Smooth muscle cell (in vitro differentiated cells): Measurements from ENCODE around the gene GAL3ST2. TPM values are rescaled to one million over a fixed set of nuclear protein-coding genes. Genes with fewer than 3 reads are reported as not detected.
"Not testable (repeated sequence)": the region's sequence is repeated elsewhere in the genome, so short reads cannot be mapped to it uniquely, and the experiment has no call there.

Experiments
- DNase-seq: peaks from one replicate; lab custom pipeline; 2025; ENCODE audit not compliant: unreplicated experiment; lab: John Stamatoyannopoulos, UW
- H2AFZ ChIP-seq: fragments of 200-600 bp; sonication (generic); 2 replicates; pipeline ENCODE4 v1.6.0; 2016; ENCODE audit warnings: antibody characterized with exemption, low read depth, mild to moderate bottlenecking
- H3F3A ChIP-seq: fragments of 200-600 bp; sonication (generic); 2 replicates; pipeline ENCODE4 v1.6.0; 2017; ENCODE audit warnings: antibody characterized with exemption, low read depth
- H3K27ac ChIP-seq: fragments of 200-600 bp; sonication (generic); 2 replicates; pipeline ENCODE4 v1.5.1; 2016; ENCODE audit warnings: low read depth, mild to moderate bottlenecking
- H3K27me3 ChIP-seq: fragments of 200-600 bp; sonication (generic); 2 replicates; pipeline ENCODE4 v1.6.1; 2016; ENCODE audit warnings: low read depth, mild to moderate bottlenecking
- H3K36me3 ChIP-seq: fragments of 200-600 bp; sonication (generic); 2 replicates; pipeline ENCODE4 v1.5.1; 2016; ENCODE audit warnings: low read depth
- H3K4me1 ChIP-seq: fragments of 200-600 bp; sonication (generic); 2 replicates; pipeline ENCODE4 v1.5.1; 2016; ENCODE audit warnings: low read depth
- H3K4me2 ChIP-seq: fragments of 200-600 bp; sonication (generic); 2 replicates; pipeline ENCODE4 v1.6.0; 2016; ENCODE audit warnings: mild to moderate bottlenecking
- H3K4me3 ChIP-seq: fragments of 200-600 bp; sonication (generic); 2 replicates; pipeline ENCODE4 v1.5.1; 2016; ENCODE audit warnings: mild to moderate bottlenecking
- H3K79me2 ChIP-seq: fragments of 200-600 bp; sonication (generic); 2 replicates; pipeline ENCODE4 v1.6.0; 2016; ENCODE audit warnings: low read depth, mild to moderate bottlenecking
- H3K9ac ChIP-seq: fragments of 200-600 bp; sonication (generic); 2 replicates; pipeline ENCODE4 v1.6.0; 2016; ENCODE audit warnings: low read depth
- H3K9me3 ChIP-seq: fragments of 200-600 bp; sonication (generic); replicated peaks from 2 replicates; pipeline ENCODE4 v1.5.1; 2016; ENCODE audit warnings: low read depth
- H4K20me1 ChIP-seq: fragments of 200-600 bp; sonication (generic); 2 replicates; pipeline ENCODE4 v1.6.0; 2016; ENCODE audit warnings: low read depth
- WGBS: methylation state at CpG from one replicate; pipeline ENCODE4 v1.1.7; 2016; ENCODE audit warnings: low lambda C conversion rate; 5-methylcytosine and 5-hydroxymethylcytosine counted together
- polyA plus RNA-seq: library from polyadenylated mRNA; unstranded; fragments of >200 nt; fragmentation: Nextera tagmentation; extraction: Ambion mirVana; gene quantifications from 2 replicates; pipeline ENCODE4 v1.2.1, GENCODE V29; 2016
- total RNA-seq: library from RNA; depleted of rRNA; stranded (reverse); fragments of >200 nt; gene quantifications from 2 replicates; pipeline ENCODE4 v1.2.3, GENCODE V29; 2014
- TF ChIP-seq, protein P1 (sequence below): fragments of 200-600 bp; sonication (generic); IDR thresholded peaks from 2 replicates; pipeline ENCODE4 v1.5.1; 2017; ENCODE audit warnings: borderline replicate concordance, mild to moderate bottlenecking, antibody characterized with exemption; ENCODE audit not compliant: insufficient read depth, poor library complexity, severe bottlenecking

The GAL3ST2 gene
- total and polyA plus RNA-seq, 2 experiments from 2014 or later: 0.34 TPM; not detected in 1

DNA sequence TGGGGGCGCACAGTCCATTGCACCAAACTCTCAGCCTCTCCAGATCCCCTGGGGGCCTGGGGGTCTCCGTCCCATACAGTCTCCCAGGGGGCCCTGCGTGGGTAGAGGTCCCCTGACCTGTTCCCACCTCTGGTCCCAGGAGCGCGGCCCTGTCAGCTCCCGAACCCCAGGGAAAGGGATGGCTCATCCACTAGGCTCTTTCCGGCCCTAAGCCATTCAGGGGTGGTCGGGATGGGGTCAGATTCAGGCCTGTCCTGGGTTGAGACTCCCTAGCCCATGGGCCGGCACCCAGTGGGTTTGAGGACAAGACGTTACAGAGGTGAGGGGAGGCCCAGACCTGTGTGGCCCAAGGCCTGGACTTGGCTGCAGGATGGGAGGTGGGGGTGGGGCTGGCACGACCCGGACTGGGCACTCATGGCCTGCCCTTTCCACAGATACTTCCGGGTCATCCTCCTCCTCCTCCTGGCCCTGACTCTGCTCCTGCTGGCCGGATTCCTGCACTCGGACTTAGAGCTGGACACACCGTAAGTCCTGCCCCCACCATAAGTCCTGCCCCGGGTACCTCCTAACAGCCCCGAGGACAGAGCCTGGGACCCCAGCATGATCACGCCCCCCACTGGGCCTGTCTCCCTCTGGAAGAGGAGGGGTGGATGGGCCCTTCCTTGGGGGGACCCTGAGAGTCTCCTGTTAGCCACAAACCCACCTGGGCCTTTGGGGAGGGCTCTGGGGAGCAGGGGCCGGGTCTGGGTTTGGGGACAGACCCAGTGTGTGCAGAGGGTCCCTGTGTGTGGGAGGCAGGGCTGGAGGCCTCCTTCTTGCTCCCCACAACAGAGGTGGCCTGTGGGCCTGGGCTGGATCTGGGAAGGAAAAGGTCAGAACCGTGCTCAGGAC, 22.3 kb downstream of the GAL3ST2 start:
- WGBS: 97% methylated on average over 19 of the region's 21 CpGs
- no peaks in the 10 kb centered on the region for H3F3A ChIP-seq
- TF ChIP-seq, protein P1, sequence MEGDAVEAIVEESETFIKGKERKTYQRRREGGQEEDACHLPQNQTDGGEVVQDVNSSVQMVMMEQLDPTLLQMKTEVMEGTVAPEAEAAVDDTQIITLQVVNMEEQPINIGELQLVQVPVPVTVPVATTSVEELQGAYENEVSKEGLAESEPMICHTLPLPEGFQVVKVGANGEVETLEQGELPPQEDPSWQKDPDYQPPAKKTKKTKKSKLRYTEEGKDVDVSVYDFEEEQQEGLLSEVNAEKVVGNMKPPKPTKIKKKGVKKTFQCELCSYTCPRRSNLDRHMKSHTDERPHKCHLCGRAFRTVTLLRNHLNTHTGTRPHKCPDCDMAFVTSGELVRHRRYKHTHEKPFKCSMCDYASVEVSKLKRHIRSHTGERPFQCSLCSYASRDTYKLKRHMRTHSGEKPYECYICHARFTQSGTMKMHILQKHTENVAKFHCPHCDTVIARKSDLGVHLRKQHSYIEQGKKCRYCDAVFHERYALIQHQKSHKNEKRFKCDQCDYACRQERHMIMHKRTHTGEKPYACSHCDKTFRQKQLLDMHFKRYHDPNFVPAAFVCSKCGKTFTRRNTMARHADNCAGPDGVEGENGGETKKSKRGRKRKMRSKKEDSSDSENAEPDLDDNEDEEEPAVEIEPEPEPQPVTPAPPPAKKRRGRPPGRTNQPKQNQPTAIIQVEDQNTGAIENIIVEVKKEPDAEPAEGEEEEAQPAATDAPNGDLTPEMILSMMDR: no peak

DNA sequence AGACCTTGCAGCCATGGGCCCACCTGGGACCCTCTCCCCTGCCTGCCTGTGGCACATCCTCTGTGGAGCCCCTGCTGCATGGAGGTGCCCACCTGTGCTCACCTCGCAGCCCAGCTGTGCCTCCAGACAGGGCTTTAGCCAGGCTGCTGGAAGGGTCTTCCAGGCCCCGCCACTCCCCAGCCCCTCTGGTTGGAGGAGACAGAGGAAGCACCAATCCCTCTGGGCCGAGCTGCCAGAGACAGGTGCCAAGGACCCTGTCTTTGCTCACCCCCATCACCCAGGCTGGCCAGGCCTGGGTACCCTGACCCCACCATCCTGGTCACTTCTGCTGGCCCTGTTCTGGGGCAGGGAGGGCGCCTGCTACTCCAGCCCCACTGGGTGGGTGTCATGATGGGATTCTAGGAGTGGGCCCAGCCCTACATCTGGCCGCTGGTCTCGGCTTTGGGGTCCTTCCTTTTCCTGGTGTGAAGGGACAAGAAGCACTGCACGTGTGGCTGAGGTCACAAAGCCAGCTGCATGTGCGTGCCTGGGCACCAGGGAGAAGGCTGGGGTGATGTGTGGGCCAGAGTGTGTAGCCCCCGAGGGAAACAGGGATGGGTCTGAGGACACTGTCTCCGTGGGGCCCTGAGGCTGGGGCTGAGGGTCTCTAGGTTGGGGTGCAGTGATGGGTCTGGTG, 23.0 kb downstream of the GAL3ST2 start:
- H3K27ac ChIP-seq: no peak overlapping the region
- H2AFZ ChIP-seq: no peak overlapping the region
- no peak overlapping the region for H3K9ac ChIP-seq
- no peaks in the 10 kb centered on the region for H3K36me3 ChIP-seq
- no peaks in the 10 kb centered on the region for H3K79me2 ChIP-seq
- no peaks in the 10 kb centered on the region for H3K9me3 ChIP-seq
- no peaks in the 10 kb centered on the region for H4K20me1 ChIP-seq
- peaks cover 3% of the 10 kb centered on the region for H3K4me1 ChIP-seq
- no peaks in the 10 kb centered on the region for H3F3A ChIP-seq
- TF ChIP-seq, protein P1: no peak
- H3K4me3 ChIP-seq: no peak overlapping the region
- no peak overlapping the region for H3K4me2 ChIP-seq
- WGBS: 93% methylated on average over 10 of the region's 10 CpGs
- DNase-seq: no peak
- no peaks in the 10 kb centered on the region for H3K27me3 ChIP-seq

More for the DNA sequence above, 22.3 kb downstream of the GAL3ST2 start:
- no peak overlapping the region for H2AFZ ChIP-seq
- no peaks in the 10 kb centered on the region for H3K9me3 ChIP-seq
- no peak overlapping the region for H3K9ac ChIP-seq
- H3K36me3 ChIP-seq: no peaks in the 10 kb centered on the region
- no peak overlapping the region for H3K27ac ChIP-seq
- no peaks in the 10 kb centered on the region for H4K20me1 ChIP-seq
- H3K79me2 ChIP-seq: no peaks in the 10 kb centered on the region
- H3K4me1 ChIP-seq: no peaks in the 10 kb centered on the region
- H3K27me3 ChIP-seq: no peaks in the 10 kb centered on the region
- no peak overlapping the region for H3K4me2 ChIP-seq
- DNase-seq: no peak
- H3K4me3 ChIP-seq: no peak overlapping the region

DNA sequence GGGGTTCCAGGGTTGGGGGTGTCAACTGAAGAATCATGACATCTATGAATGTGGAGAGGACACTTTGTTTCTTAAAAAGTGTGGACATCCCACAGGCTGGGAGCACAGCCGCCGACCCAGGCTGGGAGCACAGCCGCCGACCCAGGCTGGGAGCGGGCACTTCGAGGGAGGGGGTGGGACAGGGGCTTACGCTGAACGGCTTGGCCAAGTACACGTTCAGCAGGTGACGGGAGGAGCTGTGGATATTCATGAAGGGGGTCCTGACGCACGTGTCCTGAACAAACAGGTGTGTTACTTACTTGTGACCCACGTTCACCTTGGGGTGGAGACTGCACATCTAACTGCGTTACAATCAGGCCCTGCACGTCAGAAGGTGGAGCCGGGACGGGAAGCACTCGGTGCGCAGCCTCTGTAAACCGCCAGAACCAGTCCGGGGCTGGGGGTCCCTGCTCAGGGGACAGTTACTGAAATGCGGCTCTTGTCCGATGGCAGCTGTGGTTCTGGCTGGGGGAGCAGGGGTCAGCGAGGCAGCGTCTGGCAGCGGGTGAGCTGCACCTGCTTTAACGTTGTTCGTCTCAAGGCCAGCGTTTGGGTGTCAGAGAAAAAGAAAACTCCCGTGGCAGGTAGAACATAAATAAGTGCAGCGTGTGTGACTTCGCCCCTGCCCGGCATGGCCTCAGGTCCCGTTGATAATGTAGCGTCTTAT, 23.7 kb downstream of the GAL3ST2 start:
- H3K36me3 ChIP-seq, DNase-seq, H3K79me2 ChIP-seq, H3K9ac ChIP-seq, H3K9me3 ChIP-seq, H4K20me1 ChIP-seq, H3F3A ChIP-seq, H3K27ac ChIP-seq, H3K4me3 ChIP-seq, H3K27me3 ChIP-seq, H3K4me2 ChIP-seq, H2AFZ ChIP-seq, H3K4me1 ChIP-seq: not testable (repeated sequence)
- WGBS: 93% methylated on average over 35 of the region's 35 CpGs
